ENCODE results near the gene CEP72. TPM values are rescaled to one million over a fixed set of nuclear protein-coding genes. Genes with fewer than 3 reads are reported as not detected.

CEP72 gene
- total RNA-seq, 1 experiment from 2014 or later = 24.8 TPM

DNA sequence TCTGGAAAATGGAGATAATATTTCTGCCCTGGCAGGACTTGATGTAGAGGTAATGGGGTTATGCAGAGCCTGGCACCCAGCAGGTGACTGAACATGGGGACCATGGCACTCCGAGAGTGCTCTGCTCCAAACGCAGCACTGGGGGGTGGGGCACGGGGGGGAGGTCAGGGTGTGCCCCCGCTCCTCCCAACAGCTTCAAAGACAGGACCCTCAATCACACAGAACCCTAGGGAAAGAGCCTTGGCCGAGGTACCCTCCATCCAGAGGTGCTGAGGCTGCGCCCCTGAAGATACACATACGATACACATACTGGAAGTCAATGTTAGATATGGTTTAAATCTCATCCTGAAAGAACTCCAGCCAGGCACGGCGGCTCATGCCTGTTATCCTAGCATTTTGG, 26.6 kb upstream of the CEP72 start:
- Histone ChIP-seq H2AFZ (ENCODE audit: low read length) (no peak overlapping the region), H3K23ac (ENCODE audit: insufficient read length, low read depth, low read length) (no peak overlapping the region), H3K56ac (ENCODE audit: insufficient read length, low read depth, low read length) (no peak overlapping the region), H3K4me1 (ENCODE audit: insufficient read depth, low read length) (no peaks in the 10 kb centered on the region), H3T11ph (ENCODE audit: low read length) (no peak overlapping the region), H3K27ac (ENCODE audit: insufficient read length, low read depth, low read length) (no peak overlapping the region), H3K18ac (ENCODE audit: insufficient read length, low read depth, low read length) (no peak overlapping the region), H4K91ac (ENCODE audit: insufficient read length, low read depth, low read length) (no peak overlapping the region), H3K9me3 (ENCODE audit: control insufficient read depth, low read depth, low read length) (no peaks in the 10 kb centered on the region), H4K8ac (replicated peaks; ENCODE audit: insufficient read length, low read depth, low read length) (no peak overlapping the region), H3K79me1 (ENCODE audit: insufficient read depth, low read depth, low read length, poor library complexity, severe bottlenecking) (no peaks in the 10 kb centered on the region), H4K20me1 (ENCODE audit: control insufficient read depth, insufficient read depth, insufficient read length) (no peaks in the 10 kb centered on the region), H2BK20ac (ENCODE audit: low read depth, low read length, poor library complexity, severe bottlenecking) (no peak overlapping the region), H2AK5ac (ENCODE audit: insufficient read length, low read length) (no peak overlapping the region), H3K4ac (ENCODE audit: low read depth, low read length) (no peak overlapping the region), H3K79me2 (ENCODE audit: insufficient read depth, low read length) (no peaks in the 10 kb centered on the region), H3K27me3 (ENCODE audit: insufficient read depth, low read length) (no peaks in the 10 kb centered on the region; the same call in 1 of the 2 replicates), H2BK5ac (ENCODE audit: insufficient read length, low read length) (no peak overlapping the region), H3K23me2 (ENCODE audit: insufficient read length, low read depth, low read length, poor library complexity, severe bottlenecking) (no peaks in the 10 kb centered on the region), H3K4me2 (ENCODE audit: insufficient read depth, insufficient read length, low read length) (no peak overlapping the region), H2BK12ac (ENCODE audit: insufficient read length, low read depth, low read length) (no peak overlapping the region), H4K5ac (ENCODE audit: insufficient read length, low read depth, low read length) (no peak overlapping the region), H3K14ac (ENCODE audit: insufficient read depth, low read length) (no peak overlapping the region), H2BK15ac (ENCODE audit: low read depth, low read length) (no peak overlapping the region), H3K9ac (ENCODE audit: extremely low read depth, insufficient read length, low read length) (no peak overlapping the region), H2BK120ac (ENCODE audit: low read depth, low read length, poor library complexity, severe bottlenecking) (no peak overlapping the region)
- H3K27ac Mint-ChIP-seq = no peak overlapping the region
- no peaks in the 10 kb centered on the region; a peak in 1 of 7 replicates for H3K36me3 Mint-ChIP-seq (ENCODE audit: insufficient read depth in 1 of 3, low read depth in 3 of 3)
- TF ChIP-seq, protein P1, sequence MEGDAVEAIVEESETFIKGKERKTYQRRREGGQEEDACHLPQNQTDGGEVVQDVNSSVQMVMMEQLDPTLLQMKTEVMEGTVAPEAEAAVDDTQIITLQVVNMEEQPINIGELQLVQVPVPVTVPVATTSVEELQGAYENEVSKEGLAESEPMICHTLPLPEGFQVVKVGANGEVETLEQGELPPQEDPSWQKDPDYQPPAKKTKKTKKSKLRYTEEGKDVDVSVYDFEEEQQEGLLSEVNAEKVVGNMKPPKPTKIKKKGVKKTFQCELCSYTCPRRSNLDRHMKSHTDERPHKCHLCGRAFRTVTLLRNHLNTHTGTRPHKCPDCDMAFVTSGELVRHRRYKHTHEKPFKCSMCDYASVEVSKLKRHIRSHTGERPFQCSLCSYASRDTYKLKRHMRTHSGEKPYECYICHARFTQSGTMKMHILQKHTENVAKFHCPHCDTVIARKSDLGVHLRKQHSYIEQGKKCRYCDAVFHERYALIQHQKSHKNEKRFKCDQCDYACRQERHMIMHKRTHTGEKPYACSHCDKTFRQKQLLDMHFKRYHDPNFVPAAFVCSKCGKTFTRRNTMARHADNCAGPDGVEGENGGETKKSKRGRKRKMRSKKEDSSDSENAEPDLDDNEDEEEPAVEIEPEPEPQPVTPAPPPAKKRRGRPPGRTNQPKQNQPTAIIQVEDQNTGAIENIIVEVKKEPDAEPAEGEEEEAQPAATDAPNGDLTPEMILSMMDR (conservative IDR thresholded peaks at IDR 0.05) = no peak
- DNase-seq = no peak
- peaks cover 8 to 10% of the 10 kb centered on the region in 2 experiments for H3K9me3 Mint-ChIP-seq
- H3K4me3 Mint-ChIP-seq = no peak overlapping the region
- no CpG with 5 or more reads among the region's 9 CpGs for WGBS (ENCODE audit: extremely low coverage, insufficient read length, low lambda C conversion rate)
- H3K27me3 Mint-ChIP-seq (ENCODE audit: low read depth) = peaks cover 84% of the 10 kb centered on the region
- peaks cover 9 to 10% of the 10 kb centered on the region in 2 experiments for H3K4me1 Mint-ChIP-seq

All from H9 (cell line).